MM.1S (cell line): ENCODE results near the gene CLK1.

Source experiments
- DNase-seq: peaks from one replicate; pipeline ENCODE4 v3.0.0-alpha.2; 2015
- H2AFZ ChIP-seq: fragments of 300-600 bp; sonication (generic); 2 replicates; pipeline ENCODE4 v1.6.0; 2016; ENCODE audit warnings: antibody characterized with exemption, low read length
- H3F3A ChIP-seq: fragments of 300-600 bp; sonication (generic); 2 replicates; pipeline ENCODE4 v1.6.1; 2016; ENCODE audit warnings: mild to moderate bottlenecking, antibody characterized with exemption, low read length, moderate library complexity, mixed read lengths; ENCODE audit not compliant: insufficient read depth
- H3K27ac ChIP-seq: fragments of 300-600 bp; sonication (generic); 2 replicates; pipeline ENCODE4 v1.5.1; 2016; ENCODE audit warnings: mild to moderate bottlenecking, low read length
- H3K27me3 ChIP-seq: fragments of 300-600 bp; sonication (generic); replicated peaks from 2 replicates; pipeline ENCODE4 v1.6.0; 2016; ENCODE audit warnings: low read length; ENCODE audit not compliant: insufficient read depth
- H3K36me3 ChIP-seq: fragments of 300-600 bp; sonication (generic); replicated peaks from 2 replicates; pipeline ENCODE4 v1.6.1; 2016; ENCODE audit warnings: mild to moderate bottlenecking, low read length, mixed read lengths; ENCODE audit not compliant: insufficient read depth
- H3K4me1 ChIP-seq: fragments of 300-600 bp; sonication (generic); 2 replicates; pipeline ENCODE4 v1.6.1; 2016; ENCODE audit warnings: low read length, mixed read lengths
- H3K4me2 ChIP-seq: fragments of 300-600 bp; sonication (generic); 2 replicates; pipeline ENCODE4 v1.6.0; 2016; ENCODE audit warnings: low read depth, low read length
- H3K4me3 ChIP-seq: fragments of 300-600 bp; sonication (generic); 2 replicates; pipeline ENCODE4 v1.5.1; 2016; ENCODE audit warnings: low read length, mixed read lengths
- H3K79me2 ChIP-seq: fragments of 300-600 bp; sonication (generic); 2 replicates; pipeline ENCODE4 v1.6.1; 2016; ENCODE audit warnings: mixed run types, low read length, mixed read lengths
- H3K9ac ChIP-seq: fragments of 300-600 bp; sonication (generic); 2 replicates; pipeline ENCODE4 v1.6.1; 2016; ENCODE audit warnings: low read length, mixed read lengths
- H3K9me2 ChIP-seq: fragments of 300-600 bp; sonication (generic); replicated peaks from 2 replicates; pipeline ENCODE4 v1.6.1; 2016; ENCODE audit warnings: mild to moderate bottlenecking, low read length, mixed read lengths; ENCODE audit not compliant: insufficient read depth
- H3K9me3 ChIP-seq: fragments of 300-600 bp; sonication (generic); replicated peaks from 2 replicates; pipeline ENCODE4 v1.6.1; 2016; ENCODE audit warnings: mild to moderate bottlenecking, low read length, mixed read lengths; ENCODE audit not compliant: insufficient read depth
- H4K20me1 ChIP-seq: fragments of 300-600 bp; sonication (generic); 2 replicates; pipeline ENCODE4 v1.6.1; 2016; ENCODE audit warnings: mild to moderate bottlenecking, low read length, moderate library complexity, mixed read lengths; ENCODE audit not compliant: insufficient read depth
- EZH2 ChIP-seq: fragments of 300-600 bp; sonication (generic); optimal IDR thresholded peaks from 2 replicates; pipeline ENCODE3; 2017; ENCODE audit warnings: low read depth, mild to moderate bottlenecking, antibody characterized with exemption, low read length, mixed read lengths
- EZH2phosphoT487 ChIP-seq: fragments of 300-600 bp; sonication (generic); IDR thresholded peaks from 2 replicates; pipeline ENCODE4 v1.6.1; 2018; ENCODE audit warnings: antibody characterized with exemption, low read length
- TF ChIP-seq, protein P1 (sequence below): fragments of 300-600 bp; sonication (generic); IDR thresholded peaks from 2 replicates; pipeline ENCODE4 v1.5.1; 2016; ENCODE audit warnings: antibody characterized with exemption, low read length, mixed read lengths

The CLK1 gene

DNA sequence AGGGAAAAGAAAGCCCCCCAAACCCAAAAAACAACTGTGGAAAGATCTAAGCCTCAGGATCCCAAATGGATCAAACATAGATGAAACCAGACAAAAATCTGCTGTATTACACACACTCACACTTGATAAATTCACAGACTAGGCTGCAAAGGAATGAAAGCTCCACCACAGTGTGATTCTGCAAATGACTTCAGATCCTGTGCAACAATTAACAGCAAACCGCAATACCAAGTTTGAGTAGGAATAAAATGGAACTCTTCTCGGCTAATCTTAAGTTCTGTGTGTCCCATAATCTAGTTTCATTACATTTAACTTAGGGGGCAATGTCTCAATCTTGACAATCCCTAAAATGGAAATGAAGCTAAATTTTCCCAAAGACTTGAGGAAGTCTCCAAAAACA is 11.9 kb downstream of the CLK1 start:
- DNase-seq, result no peak
- Histone ChIP-seq H3K27ac (no peak overlapping the region), H3K4me2 (no peak overlapping the region), H3K4me1 (no peaks in the 10 kb centered on the region), H3K9me2 (no peaks in the 10 kb centered on the region), H3K4me3 (no peak overlapping the region), H4K20me1 (0 out of 2 replicates have a peak, but pooled peaks cover 3% of the 10 kb centered on the region), H3K79me2 (peaks cover 19% of the 10 kb centered on the region), H3F3A (peaks cover 38% of the 10 kb centered on the region), H3K36me3 (peaks cover 27% of the 10 kb centered on the region), H2AFZ (no peak overlapping the region), H3K27me3 (no peaks in the 10 kb centered on the region), H3K9me3 (no peaks in the 10 kb centered on the region), H3K9ac (no peak overlapping the region)
- TF ChIP-seq EZH2 (no peak), EZH2phosphoT487 (no peak)
- TF ChIP-seq, protein P1, sequence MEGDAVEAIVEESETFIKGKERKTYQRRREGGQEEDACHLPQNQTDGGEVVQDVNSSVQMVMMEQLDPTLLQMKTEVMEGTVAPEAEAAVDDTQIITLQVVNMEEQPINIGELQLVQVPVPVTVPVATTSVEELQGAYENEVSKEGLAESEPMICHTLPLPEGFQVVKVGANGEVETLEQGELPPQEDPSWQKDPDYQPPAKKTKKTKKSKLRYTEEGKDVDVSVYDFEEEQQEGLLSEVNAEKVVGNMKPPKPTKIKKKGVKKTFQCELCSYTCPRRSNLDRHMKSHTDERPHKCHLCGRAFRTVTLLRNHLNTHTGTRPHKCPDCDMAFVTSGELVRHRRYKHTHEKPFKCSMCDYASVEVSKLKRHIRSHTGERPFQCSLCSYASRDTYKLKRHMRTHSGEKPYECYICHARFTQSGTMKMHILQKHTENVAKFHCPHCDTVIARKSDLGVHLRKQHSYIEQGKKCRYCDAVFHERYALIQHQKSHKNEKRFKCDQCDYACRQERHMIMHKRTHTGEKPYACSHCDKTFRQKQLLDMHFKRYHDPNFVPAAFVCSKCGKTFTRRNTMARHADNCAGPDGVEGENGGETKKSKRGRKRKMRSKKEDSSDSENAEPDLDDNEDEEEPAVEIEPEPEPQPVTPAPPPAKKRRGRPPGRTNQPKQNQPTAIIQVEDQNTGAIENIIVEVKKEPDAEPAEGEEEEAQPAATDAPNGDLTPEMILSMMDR, result no peak

DNA sequence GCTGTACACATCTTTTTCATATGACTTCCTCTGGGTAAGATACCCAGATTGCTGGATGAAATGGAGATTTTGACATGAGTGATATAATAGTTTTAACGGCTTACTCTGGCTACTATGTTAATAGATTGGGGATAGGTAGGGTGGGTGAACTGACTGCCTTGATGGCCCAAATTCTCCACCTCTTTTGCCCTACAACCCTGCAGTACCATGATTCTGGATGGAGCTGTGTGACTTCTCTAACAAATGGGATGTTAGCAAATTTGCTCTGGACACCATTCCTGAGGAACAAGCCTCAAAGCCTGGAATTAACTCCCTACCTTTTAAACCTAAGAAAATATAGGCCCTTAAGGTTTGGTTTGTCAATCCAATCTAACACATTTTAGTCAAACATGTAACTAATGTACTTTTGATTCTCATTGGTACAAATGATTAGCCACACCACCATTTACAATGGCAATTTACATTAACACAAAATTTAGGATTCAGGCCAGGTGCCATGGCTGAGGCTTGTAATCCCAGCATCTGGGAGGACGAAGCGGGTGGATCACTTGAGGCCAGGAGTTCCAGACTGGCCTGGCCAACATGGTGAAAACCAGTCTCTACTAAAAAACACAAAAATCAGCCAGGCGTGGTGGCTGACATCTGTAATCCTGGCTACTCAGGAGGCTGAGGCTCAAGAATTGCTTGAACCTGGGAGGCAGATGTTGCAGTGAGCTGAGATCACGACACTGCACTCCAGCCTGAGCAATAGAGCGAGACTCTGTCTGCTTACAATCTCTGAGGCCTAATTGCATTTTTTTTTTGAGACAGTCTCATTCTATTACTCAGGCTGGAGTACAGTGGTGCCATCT is 12.8 kb downstream of the CLK1 start:
- no peak overlapping the region for H2AFZ ChIP-seq
- H3K27me3 ChIP-seq, result no peaks in the 10 kb centered on the region
- no peak overlapping the region for H3K9ac ChIP-seq
- no peak overlapping the region for H3K4me3 ChIP-seq
- H3K4me2 ChIP-seq, result no peak overlapping the region
- peaks cover 9% of the 10 kb centered on the region for H3K79me2 ChIP-seq
- H3K9me3 ChIP-seq, result no peaks in the 10 kb centered on the region
- TF ChIP-seq EZH2phosphoT487 (no peak), EZH2 (no peak)
- TF ChIP-seq, protein P1, result no peak
- peaks cover 34% of the 10 kb centered on the region for H3F3A ChIP-seq
- no peak for DNase-seq
- H3K4me1 ChIP-seq, result no peaks in the 10 kb centered on the region
- H3K36me3 ChIP-seq, result peaks cover 19% of the 10 kb centered on the region
- H4K20me1 ChIP-seq, result 0 out of 2 replicates have a peak, but pooled peaks cover 3% of the 10 kb centered on the region
- no peak overlapping the region for H3K27ac ChIP-seq
- no peaks in the 10 kb centered on the region for H3K9me2 ChIP-seq

DNA sequence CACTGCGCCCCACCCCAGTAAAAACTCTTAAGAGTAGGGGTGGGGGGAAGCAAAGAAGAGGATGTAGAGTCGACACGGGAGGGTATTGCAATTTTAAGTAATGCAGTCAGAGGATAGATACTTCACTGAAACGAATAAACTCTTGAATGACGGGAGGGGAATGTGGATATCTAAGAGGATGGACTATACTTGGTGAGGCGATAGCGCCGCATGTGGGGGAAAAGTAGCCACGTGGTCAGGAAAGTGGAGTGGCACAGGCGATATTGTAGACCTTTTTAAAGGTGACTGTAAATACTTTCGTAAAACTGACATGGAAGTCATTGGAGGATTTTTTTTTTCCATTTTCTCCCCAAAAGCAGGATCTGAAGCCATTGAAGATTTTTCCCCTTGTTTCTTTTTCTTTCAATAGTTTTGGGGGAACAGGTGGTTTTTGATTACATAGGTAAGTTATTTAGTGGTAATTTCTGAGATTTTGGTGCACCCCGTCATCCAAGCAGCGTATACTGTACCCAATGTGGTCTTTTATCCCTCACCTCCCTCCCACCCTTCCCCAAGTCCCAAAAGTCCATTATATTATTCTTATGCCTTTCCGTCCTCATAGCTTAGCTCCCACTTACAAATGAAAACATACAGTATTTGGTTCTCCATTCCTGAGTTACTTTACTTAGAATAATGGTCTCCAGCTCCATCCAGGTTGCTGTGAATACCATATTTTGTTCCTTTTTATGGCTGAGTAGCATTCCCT is 13.8 kb downstream of the CLK1 start:
- H3K9me3 ChIP-seq, result no peaks in the 10 kb centered on the region
- H3K79me2 ChIP-seq, result 0 out of 2 replicates have a peak, but pooled peaks cover 3% of the 10 kb centered on the region
- H3K36me3 ChIP-seq, result peaks cover 15% of the 10 kb centered on the region
- H3F3A ChIP-seq, result peaks cover 34% of the 10 kb centered on the region
- TF ChIP-seq EZH2phosphoT487, result no peak
- TF ChIP-seq EZH2, result no peak
- TF ChIP-seq, protein P1, result no peak
- no peak overlapping the region for H3K4me2 ChIP-seq
- H3K9ac ChIP-seq, result no peak overlapping the region
- H2AFZ ChIP-seq, result no peak overlapping the region
- H3K4me3 ChIP-seq, result no peak overlapping the region
- no peaks in the 10 kb centered on the region for H3K4me1 ChIP-seq
- H4K20me1 ChIP-seq, result no peaks in the 10 kb centered on the region
- H3K27me3 ChIP-seq, result no peaks in the 10 kb centered on the region
- no peak overlapping the region for H3K27ac ChIP-seq
- DNase-seq, result no peak
- no peaks in the 10 kb centered on the region for H3K9me2 ChIP-seq
